ENCODE data around the gene CDKL5.

The CDKL5 gene

GRCh38 chrX:18455384-18455783, 30.0 kb downstream of the CDKL5 start:
- no peak for DNase-seq

- no peak for DNase-seq
Measured at GRCh38 chrX:18457000-18457399, 31.6 kb downstream of the CDKL5 start.

GRCh38 chrX:18461431-18461830, 36.0 kb downstream of the CDKL5 start:
- no peak for DNase-seq

- DNase-seq = no peak
Measured at GRCh38 chrX:18464499-18464898, 39.1 kb downstream of the CDKL5 start.

GRCh38 chrX:18465051-18465450, 39.6 kb downstream of the CDKL5 start:
- no peak for DNase-seq

GRCh38 chrX:18468599-18468998, 43.2 kb downstream of the CDKL5 start:
- DNase-seq = no peak

GRCh38 chrX:18471296-18471695, 45.9 kb downstream of the CDKL5 start:
- DNase-seq = no peak

GRCh38 chrX:18490806-18491555, 65.6 kb downstream of the CDKL5 start:
- no peak for DNase-seq

GRCh38 chrX:18491587-18492340, 66.4 kb downstream of the CDKL5 start:
- no peak for DNase-seq

- no peak for DNase-seq
Measured at GRCh38 chrX:18534949-18535348, 109.5 kb downstream of the CDKL5 start.

GRCh38 chrX:18537068-18537467, 111.7 kb downstream of the CDKL5 start:
- no peak for DNase-seq

GRCh38 chrX:18537524-18537923, 112.1 kb downstream of the CDKL5 start:
- DNase-seq = no peak

- DNase-seq = no peak
Measured at GRCh38 chrX:18542131-18542530, 116.7 kb downstream of the CDKL5 start.

- DNase-seq = no peak
Measured at GRCh38 chrX:18542905-18543304, 117.5 kb downstream of the CDKL5 start.

- no peak for DNase-seq
Measured at GRCh38 chrX:18543738-18544137, 118.3 kb downstream of the CDKL5 start.

- no peak for DNase-seq
Measured at GRCh38 chrX:18545771-18546170, 120.4 kb downstream of the CDKL5 start.

- no peak for DNase-seq
Measured at GRCh38 chrX:18548996-18549395, 123.6 kb downstream of the CDKL5 start.

GRCh38 chrX:18549643-18550042, 124.2 kb downstream of the CDKL5 start:
- DNase-seq = no peak

GRCh38 chrX:18557879-18558278, 132.5 kb downstream of the CDKL5 start:
- DNase-seq = no peak

GRCh38 chrX:18558799-18559198, 133.4 kb downstream of the CDKL5 start:
- DNase-seq = no peak

- no peak for DNase-seq
Measured at GRCh38 chrX:18561020-18561419, 135.6 kb downstream of the CDKL5 start.

- DNase-seq = no peak
Measured at GRCh38 chrX:18565727-18566126, 140.3 kb downstream of the CDKL5 start.

GRCh38 chrX:18566748-18567147, 141.3 kb downstream of the CDKL5 start:
- no peak for DNase-seq
